ENCODE results near the gene PRR33. TPM values are rescaled to one million over a fixed set of nuclear protein-coding genes. Genes with fewer than 3 reads are reported as not detected.
A peak's percentile ranks its signal among the peaks of the same experiment; 100 is the strongest.

Gene PRR33
- total and polyA plus RNA-seq, 9 of the 15 experiments (the other 6 are each of a cell fraction or from before 2014, with no cell fraction given), result not detected

DNA sequence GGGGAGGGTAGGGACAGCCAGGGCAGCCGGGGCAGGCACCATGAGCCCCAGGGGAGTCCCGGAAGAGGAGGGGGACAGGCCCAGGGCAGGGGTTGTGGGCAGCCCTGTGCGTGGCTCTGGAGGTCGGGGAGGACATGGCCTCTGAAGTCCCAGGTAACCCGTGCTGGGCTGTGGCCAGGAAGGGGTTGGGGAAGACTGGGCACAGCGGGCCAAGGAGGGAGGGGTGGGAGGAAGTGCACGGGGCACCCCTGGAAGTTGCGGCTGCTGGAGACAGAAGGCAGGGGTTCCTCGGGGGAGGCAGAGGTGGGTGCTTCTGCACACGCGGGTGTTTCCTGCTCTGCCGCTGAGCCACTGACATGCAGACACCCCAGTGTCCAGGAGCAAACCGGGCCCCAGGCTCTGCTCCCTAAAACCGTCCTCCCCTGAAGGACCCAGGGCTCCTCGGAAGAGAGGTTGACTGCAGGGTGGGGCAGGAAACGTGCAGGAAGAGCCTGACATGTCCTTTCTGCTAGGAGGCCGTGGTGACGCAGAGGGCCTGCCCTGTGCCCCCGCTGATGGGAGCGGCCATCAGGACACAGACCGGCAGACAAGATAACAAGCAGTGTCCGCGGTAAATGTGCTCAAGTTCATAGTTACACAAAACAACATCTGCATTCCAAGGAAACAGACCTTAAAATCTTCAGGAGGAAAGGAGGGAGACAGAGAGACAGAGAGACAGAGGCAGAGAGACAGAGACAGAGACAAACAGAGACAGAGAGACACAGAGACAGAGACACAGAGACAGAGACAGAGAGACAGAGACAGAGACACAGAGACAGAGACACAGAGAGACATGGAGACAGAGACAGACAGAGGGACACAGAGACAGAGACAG lies 47.2 kb downstream of the PRR33 start (continued):
- TF ChIP-seq HDAC6 (IDR thresholded peaks at IDR 0.05; ENCODE audit: low read depth, low read length) (no peak), TARDBP (IDR thresholded peaks at IDR 0.05) (no peak), CCNT2 (IDR thresholded peaks at IDR 0.05; ENCODE audit: borderline replicate concordance, extremely low read depth, insufficient read length, low read depth, low read length) (no peak), ZNF398 (CRISPR knock-in tag; IDR thresholded peaks at IDR 0.05) (no peak), ZC3H8 (IDR thresholded peaks at IDR 0.05) (no peak), TAL1 (IDR thresholded peaks at IDR 0.05) (peak; percentile 72), U2AF1 (optimal IDR thresholded peaks at IDR 0.05; ENCODE audit: low read depth, low read length) (no peak), ZBED1 (IDR thresholded peaks at IDR 0.05) (no peak), SRSF1 (IDR thresholded peaks at IDR 0.05; ENCODE audit: low read depth, low read length) (no peak), HSF4 (CRISPR knock-in tag; IDR thresholded peaks at IDR 0.05; ENCODE audit: borderline replicate concordance) (no peak), HMG20A (CRISPR knock-in tag; conservative IDR thresholded peaks at IDR 0.05) (no peak), ADNP (tag; IDR thresholded peaks at IDR 0.05) (no peak), ZNF696 (CRISPR knock-in tag; conservative IDR thresholded peaks at IDR 0.05) (no peak), MTA1 (IDR thresholded peaks at IDR 0.05; ENCODE audit: borderline replicate concordance) (peak; percentile 28; the same call in 1 of the 2 replicates), SMARCA5 (IDR thresholded peaks at IDR 0.05) (peak; percentile 97)
- TF ChIP-seq, protein P1, sequence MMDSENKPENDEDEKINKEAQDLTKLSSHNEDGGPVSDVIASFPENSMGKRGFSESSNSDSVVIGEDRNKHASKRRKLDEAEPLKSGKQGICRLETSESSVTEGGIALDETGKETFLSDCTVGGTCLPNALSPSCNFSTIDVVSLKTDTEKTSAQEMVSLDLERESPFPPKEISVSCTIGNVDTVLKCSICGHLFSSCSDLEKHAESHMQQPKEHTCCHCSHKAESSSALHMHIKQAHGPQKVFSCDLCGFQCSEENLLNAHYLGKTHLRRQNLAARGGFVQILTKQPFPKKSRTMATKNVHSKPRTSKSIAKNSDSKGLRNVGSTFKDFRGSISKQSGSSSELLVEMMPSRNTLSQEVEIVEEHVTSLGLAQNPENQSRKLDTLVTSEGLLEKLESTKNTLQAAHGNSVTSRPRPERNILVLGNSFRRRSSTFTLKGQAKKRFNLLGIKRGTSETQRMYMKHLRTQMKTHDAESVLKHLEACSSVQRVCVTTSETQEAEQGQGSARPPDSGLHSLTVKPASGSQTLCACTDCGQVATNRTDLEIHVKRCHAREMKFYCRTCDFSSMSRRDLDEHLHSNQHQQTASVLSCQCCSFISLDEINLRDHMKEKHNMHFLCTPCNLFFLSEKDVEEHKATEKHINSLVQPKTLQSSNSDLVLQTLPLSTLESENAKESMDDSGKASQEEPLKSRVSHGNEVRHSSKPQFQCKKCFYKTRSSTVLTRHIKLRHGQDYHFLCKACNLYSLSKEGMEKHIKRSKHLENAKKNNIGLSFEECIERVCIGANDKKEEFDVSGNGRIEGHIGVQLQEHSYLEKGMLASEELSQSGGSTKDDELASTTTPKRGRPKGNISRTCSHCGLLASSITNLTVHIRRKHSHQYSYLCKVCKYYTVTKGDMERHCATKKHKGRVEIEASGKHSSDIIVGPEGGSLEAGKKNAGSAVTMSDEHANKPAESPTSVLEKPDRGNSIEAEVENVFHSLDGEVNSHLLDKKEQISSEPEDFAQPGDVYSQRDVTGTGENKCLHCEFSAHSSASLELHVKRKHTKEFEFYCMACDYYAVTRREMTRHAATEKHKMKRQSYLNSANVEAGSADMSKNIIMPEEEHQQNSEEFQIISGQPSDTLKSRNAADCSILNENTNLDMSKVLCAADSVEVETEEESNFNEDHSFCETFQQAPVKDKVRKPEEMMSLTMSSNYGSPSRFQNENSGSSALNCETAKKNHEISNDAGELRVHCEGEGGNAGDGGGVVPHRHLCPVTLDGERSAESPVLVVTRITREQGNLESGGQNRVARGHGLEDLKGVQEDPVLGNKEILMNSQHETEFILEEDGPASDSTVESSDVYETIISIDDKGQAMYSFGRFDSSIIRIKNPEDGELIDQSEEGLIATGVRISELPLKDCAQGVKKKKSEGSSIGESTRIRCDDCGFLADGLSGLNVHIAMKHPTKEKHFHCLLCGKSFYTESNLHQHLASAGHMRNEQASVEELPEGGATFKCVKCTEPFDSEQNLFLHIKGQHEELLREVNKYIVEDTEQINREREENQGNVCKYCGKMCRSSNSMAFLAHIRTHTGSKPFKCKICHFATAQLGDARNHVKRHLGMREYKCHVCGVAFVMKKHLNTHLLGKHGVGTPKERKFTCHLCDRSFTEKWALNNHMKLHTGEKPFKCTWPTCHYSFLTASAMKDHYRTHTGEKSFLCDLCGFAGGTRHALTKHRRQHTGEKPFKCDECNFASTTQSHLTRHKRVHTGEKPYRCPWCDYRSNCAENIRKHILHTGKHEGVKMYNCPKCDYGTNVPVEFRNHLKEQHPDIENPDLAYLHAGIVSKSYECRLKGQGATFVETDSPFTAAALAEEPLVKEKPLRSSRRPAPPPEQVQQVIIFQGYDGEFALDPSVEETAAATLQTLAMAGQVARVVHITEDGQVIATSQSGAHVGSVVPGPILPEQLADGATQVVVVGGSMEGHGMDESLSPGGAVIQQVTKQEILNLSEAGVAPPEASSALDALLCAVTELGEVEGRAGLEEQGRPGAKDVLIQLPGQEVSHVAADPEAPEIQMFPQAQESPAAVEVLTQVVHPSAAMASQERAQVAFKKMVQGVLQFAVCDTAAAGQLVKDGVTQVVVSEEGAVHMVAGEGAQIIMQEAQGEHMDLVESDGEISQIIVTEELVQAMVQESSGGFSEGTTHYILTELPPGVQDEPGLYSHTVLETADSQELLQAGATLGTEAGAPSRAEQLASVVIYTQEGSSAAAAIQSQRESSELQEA (IDR thresholded peaks at IDR 0.05; ENCODE audit: low read depth), result 0 out of 2 replicates have a peak, but pooled peaks have one; percentile 44
- TF ChIP-seq, protein P2, sequence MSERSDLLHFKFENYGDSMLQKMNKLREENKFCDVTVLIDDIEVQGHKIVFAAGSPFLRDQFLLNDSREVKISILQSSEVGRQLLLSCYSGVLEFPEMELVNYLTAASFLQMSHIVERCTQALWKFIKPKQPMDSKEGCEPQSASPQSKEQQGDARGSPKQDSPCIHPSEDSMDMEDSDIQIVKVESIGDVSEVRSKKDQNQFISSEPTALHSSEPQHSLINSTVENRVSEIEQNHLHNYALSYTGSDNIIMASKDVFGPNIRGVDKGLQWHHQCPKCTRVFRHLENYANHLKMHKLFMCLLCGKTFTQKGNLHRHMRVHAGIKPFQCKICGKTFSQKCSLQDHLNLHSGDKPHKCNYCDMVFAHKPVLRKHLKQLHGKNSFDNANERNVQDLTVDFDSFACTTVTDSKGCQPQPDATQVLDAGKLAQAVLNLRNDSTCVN (CRISPR knock-in tag; IDR thresholded peaks at IDR 0.05), result no peak

Measured in K562 (cell line).